HG02981 (cell line): ENCODE results near the gene GBF1.
A peak's percentile ranks its signal among the peaks of the same experiment; 100 is the strongest.

ENCODE experiments used
- ATAC-seq: cut with Tn5 transposase; IDR thresholded peaks from one replicate; pipeline ENCODE4 v1.9.1; 2021; ENCODE audit warnings: mild to moderate bottlenecking, moderate library complexity; ENCODE audit not compliant: unreplicated experiment

GBF1 gene

GRCh38 chr10:102420714-102421506, 175.6 kb downstream of the GBF1 start, which contains the start of gene FBXL15:
TSS of gene FBXL15 (plus strand) at chr10:102420836. CDS start at chr10:102421130, 294 bp downstream.
- ATAC-seq: peak; percentile 65

GRCh38 chr10:102421507-102421756, 176.1 kb downstream of the GBF1 start:
- ATAC-seq: no peak

GRCh38 chr10:102421757-102422512, 176.6 kb downstream of the GBF1 start:
- no peak for ATAC-seq

- ATAC-seq: no peak
Measured at GRCh38 chr10:102422545-102423129, 177.3 kb downstream of the GBF1 start.

- ATAC-seq: no peak
Measured at GRCh38 chr10:102423372-102423968, 178.1 kb downstream of the GBF1 start.

- ATAC-seq: no peak
Measured at GRCh38 chr10:102424145-102424544, 178.8 kb downstream of the GBF1 start.

- no peak for ATAC-seq
Measured at GRCh38 chr10:102424916-102425315, 179.6 kb downstream of the GBF1 start.

GRCh38 chr10:102425444-102425843, 180.1 kb downstream of the GBF1 start:
- ATAC-seq: no peak

GRCh38 chr10:102426803-102427287, 181.5 kb downstream of the GBF1 start:
- no peak for ATAC-seq

GRCh38 chr10:102429468-102429867, 184.1 kb downstream of the GBF1 start:
- ATAC-seq: no peak

- no peak for ATAC-seq
Measured at GRCh38 chr10:102431452-102432124, 186.3 kb downstream of the GBF1 start.
